SK-N-SH treated with all-trans-retinoic acid at 6 μM for 48 hours (cell line): ENCODE results near the gene RNF213.

Source experiments
- ATAC-seq: fragments of 200-7000 bp; cut with Tn5 transposase; 3 replicates; pipeline ENCODE4 v1.9.1; 2020; ENCODE audit warnings: mild to moderate bottlenecking, moderate library complexity
- CREB5 ChIP-seq: fragments of 250-450 bp; sonication (Bioruptor Pico); IDR thresholded peaks from 2 replicates; pipeline ENCODE4 v1.5.1; 2020; ENCODE audit warnings: low read depth, mild to moderate bottlenecking, moderate library complexity
- CSDC2 ChIP-seq: fragments of 250-450 bp; sonication (Bioruptor Pico); IDR thresholded peaks from 2 replicates; pipeline ENCODE4 v1.5.0; 2020; ENCODE audit warnings: mild to moderate bottlenecking, moderate library complexity
- GLIS3 ChIP-seq: fragments of 250-450 bp; sonication (Bioruptor Pico); IDR thresholded peaks from 2 replicates; pipeline ENCODE4 v1.5.0; 2020; ENCODE audit warnings: mild to moderate bottlenecking, moderate library complexity
- ISL1 ChIP-seq: fragments of 250-450 bp; sonication (Bioruptor Pico); IDR thresholded peaks from 2 replicates; pipeline ENCODE4 v2.1.2; 2022; ENCODE audit warnings: mild to moderate bottlenecking, moderate library complexity
- POU6F1 ChIP-seq: fragments of 250-450 bp; sonication (Bioruptor Pico); IDR thresholded peaks from 2 replicates; pipeline ENCODE4 v1.8.0; 2021; ENCODE audit warnings: low read depth, mild to moderate bottlenecking, moderate library complexity, borderline replicate concordance
- RARB ChIP-seq: fragments of 250-450 bp; sonication (Bioruptor Pico); IDR thresholded peaks from 2 replicates; pipeline ENCODE4 v1.8.0; 2021; ENCODE audit warnings: mild to moderate bottlenecking, moderate library complexity
- TCF4 ChIP-seq: fragments of 250-450 bp; sonication (Bioruptor Pico); IDR thresholded peaks from 2 replicates; pipeline ENCODE4 v1.8.0; 2021; ENCODE audit warnings: mild to moderate bottlenecking, moderate library complexity, borderline replicate concordance
- TOX ChIP-seq: fragments of 250-450 bp; sonication (Bioruptor Pico); IDR thresholded peaks from 2 replicates; pipeline ENCODE4 v1.8.0; 2021; ENCODE audit warnings: mild to moderate bottlenecking, moderate library complexity, borderline replicate concordance
- ZC3H10 ChIP-seq: fragments of 250-450 bp; sonication (Bioruptor Pico); IDR thresholded peaks from 2 replicates; pipeline ENCODE4 v1.5.1; 2021; ENCODE audit warnings: mild to moderate bottlenecking, moderate library complexity
- ZFP3 ChIP-seq: fragments of 250-450 bp; sonication (Bioruptor Pico); IDR thresholded peaks from 2 replicates; pipeline ENCODE4 v1.5.0; 2020; ENCODE audit warnings: mild to moderate bottlenecking, moderate library complexity
- ZFP30 ChIP-seq: fragments of 450-650 bp; formaldehyde crosslinking; IDR thresholded peaks from 2 replicates; pipeline ENCODE4 v1.5.0; 2022; ENCODE audit warnings: mild to moderate bottlenecking, moderate library complexity
- ZNF565 ChIP-seq: fragments of 450-650 bp; formaldehyde crosslinking; conservative IDR thresholded peaks from 2 replicates; pipeline ENCODE4 v1.5.0; 2020; ENCODE audit warnings: low read depth, mild to moderate bottlenecking, moderate library complexity
- ZNF70 ChIP-seq: fragments of 450-650 bp; formaldehyde crosslinking; IDR thresholded peaks from 2 replicates; pipeline ENCODE4 v1.5.0; 2020; ENCODE audit warnings: mild to moderate bottlenecking, moderate library complexity
- ZNF8 ChIP-seq: fragments of 450-650 bp; formaldehyde crosslinking; IDR thresholded peaks from 2 replicates; pipeline ENCODE4 v1.5.0; 2020; ENCODE audit warnings: mild to moderate bottlenecking, moderate library complexity
- TF ChIP-seq, protein P1 (sequence below): fragments of 250-450 bp; sonication (Bioruptor Pico); IDR thresholded peaks from 2 replicates; pipeline ENCODE4 v1.5.0; 2020; ENCODE audit warnings: mild to moderate bottlenecking, moderate library complexity
- TF ChIP-seq, protein P2 (sequence below): fragments of 250-450 bp; sonication (Bioruptor Pico); IDR thresholded peaks from 2 replicates; pipeline ENCODE4 v1.5.1; 2021; ENCODE audit warnings: mild to moderate bottlenecking, moderate library complexity

RNF213 gene

GRCh38 chr17:80363518-80364090, 103.0 kb downstream of the RNF213 start:
- no peak; the same call in 2 of the 3 replicates for ATAC-seq
- TF ChIP-seq ZFP30 (CRISPR knock-in tag) = no peak
- TF ChIP-seq, protein P1, sequence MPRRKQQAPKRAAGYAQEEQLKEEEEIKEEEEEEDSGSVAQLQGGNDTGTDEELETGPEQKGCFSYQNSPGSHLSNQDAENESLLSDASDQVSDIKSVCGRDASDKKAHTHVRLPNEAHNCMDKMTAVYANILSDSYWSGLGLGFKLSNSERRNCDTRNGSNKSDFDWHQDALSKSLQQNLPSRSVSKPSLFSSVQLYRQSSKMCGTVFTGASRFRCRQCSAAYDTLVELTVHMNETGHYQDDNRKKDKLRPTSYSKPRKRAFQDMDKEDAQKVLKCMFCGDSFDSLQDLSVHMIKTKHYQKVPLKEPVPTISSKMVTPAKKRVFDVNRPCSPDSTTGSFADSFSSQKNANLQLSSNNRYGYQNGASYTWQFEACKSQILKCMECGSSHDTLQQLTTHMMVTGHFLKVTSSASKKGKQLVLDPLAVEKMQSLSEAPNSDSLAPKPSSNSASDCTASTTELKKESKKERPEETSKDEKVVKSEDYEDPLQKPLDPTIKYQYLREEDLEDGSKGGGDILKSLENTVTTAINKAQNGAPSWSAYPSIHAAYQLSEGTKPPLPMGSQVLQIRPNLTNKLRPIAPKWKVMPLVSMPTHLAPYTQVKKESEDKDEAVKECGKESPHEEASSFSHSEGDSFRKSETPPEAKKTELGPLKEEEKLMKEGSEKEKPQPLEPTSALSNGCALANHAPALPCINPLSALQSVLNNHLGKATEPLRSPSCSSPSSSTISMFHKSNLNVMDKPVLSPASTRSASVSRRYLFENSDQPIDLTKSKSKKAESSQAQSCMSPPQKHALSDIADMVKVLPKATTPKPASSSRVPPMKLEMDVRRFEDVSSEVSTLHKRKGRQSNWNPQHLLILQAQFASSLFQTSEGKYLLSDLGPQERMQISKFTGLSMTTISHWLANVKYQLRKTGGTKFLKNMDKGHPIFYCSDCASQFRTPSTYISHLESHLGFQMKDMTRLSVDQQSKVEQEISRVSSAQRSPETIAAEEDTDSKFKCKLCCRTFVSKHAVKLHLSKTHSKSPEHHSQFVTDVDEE (CRISPR knock-in tag) = no peak
- TF ChIP-seq POU6F1 (CRISPR knock-in tag) = no peak
- TF ChIP-seq, protein P2, sequence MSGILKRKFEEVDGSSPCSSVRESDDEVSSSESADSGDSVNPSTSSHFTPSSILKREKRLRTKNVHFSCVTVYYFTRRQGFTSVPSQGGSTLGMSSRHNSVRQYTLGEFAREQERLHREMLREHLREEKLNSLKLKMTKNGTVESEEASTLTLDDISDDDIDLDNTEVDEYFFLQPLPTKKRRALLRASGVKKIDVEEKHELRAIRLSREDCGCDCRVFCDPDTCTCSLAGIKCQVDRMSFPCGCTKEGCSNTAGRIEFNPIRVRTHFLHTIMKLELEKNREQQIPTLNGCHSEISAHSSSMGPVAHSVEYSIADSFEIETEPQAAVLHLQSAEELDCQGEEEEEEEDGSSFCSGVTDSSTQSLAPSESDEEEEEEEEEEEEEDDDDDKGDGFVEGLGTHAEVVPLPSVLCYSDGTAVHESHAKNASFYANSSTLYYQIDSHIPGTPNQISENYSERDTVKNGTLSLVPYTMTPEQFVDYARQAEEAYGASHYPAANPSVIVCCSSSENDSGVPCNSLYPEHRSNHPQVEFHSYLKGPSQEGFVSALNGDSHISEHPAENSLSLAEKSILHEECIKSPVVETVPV (CRISPR knock-in tag) = no peak
- no peak for TF ChIP-seq ISL1 (CRISPR knock-in tag)

GRCh38 chr17:80364091-80364691, 103.5 kb downstream of the RNF213 start:
- TF ChIP-seq ZNF8 (no peak), ZC3H10 (CRISPR knock-in tag) (no peak), GLIS3 (CRISPR knock-in tag) (no peak), ZNF565 (CRISPR knock-in tag) (no peak), CSDC2 (no peak), ZFP30 (CRISPR knock-in tag) (no peak), ZNF70 (CRISPR knock-in tag) (no peak), TOX (CRISPR knock-in tag) (no peak), TCF4 (CRISPR knock-in tag) (no peak), RARB (CRISPR knock-in tag) (no peak), POU6F1 (CRISPR knock-in tag) (no peak), CREB5 (CRISPR knock-in tag) (no peak), ZFP3 (CRISPR knock-in tag) (no peak)
- TF ChIP-seq, protein P1 (CRISPR knock-in tag) = no peak
- TF ChIP-seq, protein P2 (CRISPR knock-in tag) = no peak
- ATAC-seq = peak; percentile 48
